Neural progenitor cell (in vitro differentiated cells): ENCODE results near the gene ACOT4. TPM values are rescaled to one million over a fixed set of nuclear protein-coding genes. Genes with fewer than 3 reads are reported as not detected.

ENCODE experiments used
- DNase-seq: peaks from one replicate; pipeline ENCODE4 v3.0.0-alpha.2; 2016; ENCODE audit warnings: low spot score
- H2AFZ ChIP-seq: fragments of 200-600 bp; sonication (generic); replicated peaks from 2 replicates; pipeline ENCODE4 v1.6.1; 2016; ENCODE audit warnings: antibody characterized with exemption
- H3F3A ChIP-seq: fragments of 200-600 bp; sonication (generic); 2 replicates; pipeline ENCODE4 v1.6.1; 2016; ENCODE audit warnings: antibody characterized with exemption, low read depth
- H3K27ac ChIP-seq: fragments of 200-600 bp; sonication (generic); 2 replicates; pipeline ENCODE4 v1.5.1; 2016; ENCODE audit warnings: mild to moderate bottlenecking
- H3K27me3 ChIP-seq: fragments of 200-600 bp; sonication (generic); 2 replicates; pipeline ENCODE4 v1.6.1; 2016; ENCODE audit warnings: mild to moderate bottlenecking, moderate library complexity
- H3K36me3 ChIP-seq: fragments of 200-600 bp; sonication (generic); 2 replicates; pipeline ENCODE4 v1.5.1; 2016
- H3K4me1 ChIP-seq: fragments of 200-600 bp; sonication (generic); 2 replicates; pipeline ENCODE4 v1.6.1; 2016; ENCODE audit warnings: mixed run types
- H3K4me2 ChIP-seq: fragments of 200-600 bp; sonication (generic); 2 replicates; pipeline ENCODE4 v1.6.1; 2016
- H3K4me3 ChIP-seq: fragments of 200-600 bp; sonication (generic); 2 replicates; pipeline ENCODE4 v1.5.1; 2016
- H3K79me2 ChIP-seq: fragments of 200-600 bp; sonication (generic); 2 replicates; pipeline ENCODE4 v1.6.1; 2016; ENCODE audit warnings: low read depth
- H3K9ac ChIP-seq: fragments of 200-600 bp; sonication (generic); 2 replicates; pipeline ENCODE4 v1.6.1; 2016
- H3K9me3 ChIP-seq: fragments of 200-600 bp; sonication (generic); 2 replicates; pipeline ENCODE4 v1.5.1; 2016; ENCODE audit warnings: low read depth
- H4K20me1 ChIP-seq: fragments of 200-600 bp; sonication (generic); 2 replicates; pipeline ENCODE4 v1.6.1; 2016; ENCODE audit warnings: low read depth
- H3K27ac Mint-ChIP-seq: 3 replicates; pipeline ENCODE4 v1.8.0; 2021; ENCODE audit warnings: mixed read lengths
- H3K27me3 Mint-ChIP-seq: 2 replicates; pipeline ENCODE4 v1.8.0; 2022; ENCODE audit warnings: low read depth, mild to moderate bottlenecking, inconsistent platforms, moderate library complexity, mixed read lengths; ENCODE audit not compliant: insufficient read depth
- H3K36me3 Mint-ChIP-seq: 3 replicates; pipeline ENCODE4 v1.8.0; 2021; ENCODE audit warnings: mixed read lengths
- H3K4me1 Mint-ChIP-seq: 3 replicates; pipeline ENCODE4 v1.8.0; 2021; ENCODE audit warnings: mixed read lengths
- H3K4me3 Mint-ChIP-seq: 3 replicates; pipeline ENCODE4 v1.8.0; 2021; ENCODE audit warnings: mild to moderate bottlenecking, moderate library complexity, mixed read lengths
- H3K9me3 Mint-ChIP-seq: 3 replicates; pipeline ENCODE4 v1.8.0; 2020; ENCODE audit warnings: mixed read lengths
- EZH2 ChIP-seq: fragments of 200-600 bp; sonication (generic); IDR thresholded peaks from 2 replicates; pipeline ENCODE4 v1.6.1; 2017; ENCODE audit warnings: antibody characterized with exemption, mild to moderate bottlenecking, moderate library complexity
- EZH2phosphoT487 ChIP-seq: fragments of 200-600 bp; sonication (generic); IDR thresholded peaks from 2 replicates; pipeline ENCODE4 v1.6.1; 2017; ENCODE audit warnings: antibody characterized with exemption
- total RNA-seq: library from RNA; depleted of rRNA; stranded (reverse); fragments of >200 nt; gene quantifications from 2 replicates; pipeline ENCODE4 v1.2.3, GENCODE V29; 2015; ENCODE audit warnings: low replicate concordance
- TF ChIP-seq, protein P1 (sequence below): fragments of 200-600 bp; sonication (generic); IDR thresholded peaks from 2 replicates; pipeline ENCODE4 v1.5.1; 2017; ENCODE audit warnings: antibody characterized with exemption, mild to moderate bottlenecking

ACOT4 gene
- total RNA-seq, 1 donor from 2014 or later: not detected

DNA sequence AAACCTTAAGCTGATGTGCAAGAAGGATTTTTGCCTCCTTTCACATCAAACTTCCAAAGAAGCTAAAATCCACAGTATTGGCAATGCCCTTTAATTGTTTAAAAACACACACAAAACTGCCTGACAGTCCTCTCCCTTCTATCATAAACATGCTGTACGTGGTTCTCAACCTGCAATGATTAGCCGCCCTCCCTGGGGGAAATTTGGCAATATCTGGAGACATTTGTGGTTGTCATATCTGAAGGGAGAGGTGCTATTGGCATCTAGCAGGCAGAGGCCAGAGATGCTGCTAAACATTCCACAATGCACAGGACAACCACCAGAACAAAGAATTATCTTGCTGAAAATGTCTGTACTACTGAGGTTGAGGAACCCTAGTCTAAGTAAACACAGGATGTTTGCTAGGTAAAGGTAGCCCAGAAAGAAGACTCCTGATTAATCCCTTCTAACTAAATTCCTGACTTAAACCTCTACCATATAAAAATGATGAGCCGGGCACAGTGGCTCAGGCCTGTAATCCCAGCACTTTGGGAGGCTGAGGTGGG lies 21.8 kb downstream of the ACOT4 start:
- DNase-seq: no peak
- Histone ChIP-seq H4K20me1 (no peaks in the 10 kb centered on the region), H3K4me3 (peak overlapping the region; percentile 84), H3K4me1 (no peaks in the 10 kb centered on the region), H3K36me3 (no peaks in the 10 kb centered on the region), H3F3A (peaks cover 17% of the 10 kb centered on the region), H3K4me2 (peak overlapping the region; percentile 82), H3K9me3 (no peaks in the 10 kb centered on the region), H3K9ac (no peak overlapping the region), H2AFZ (no peak overlapping the region), H3K27ac (no peak overlapping the region), H3K27me3 (peaks cover 79% of the 10 kb centered on the region), H3K79me2 (no peaks in the 10 kb centered on the region)
- Mint-ChIP-seq H3K27me3 (peaks cover 21% of the 10 kb centered on the region), H3K27ac (no peak overlapping the region), H3K4me1 (peaks cover 14% of the 10 kb centered on the region), H3K9me3 (no peaks in the 10 kb centered on the region), H3K4me3 (peak overlapping the region; percentile 92), H3K36me3 (no peaks in the 10 kb centered on the region)
- TF ChIP-seq EZH2phosphoT487: no peak
- TF ChIP-seq EZH2: no peak
- TF ChIP-seq, protein P1, sequence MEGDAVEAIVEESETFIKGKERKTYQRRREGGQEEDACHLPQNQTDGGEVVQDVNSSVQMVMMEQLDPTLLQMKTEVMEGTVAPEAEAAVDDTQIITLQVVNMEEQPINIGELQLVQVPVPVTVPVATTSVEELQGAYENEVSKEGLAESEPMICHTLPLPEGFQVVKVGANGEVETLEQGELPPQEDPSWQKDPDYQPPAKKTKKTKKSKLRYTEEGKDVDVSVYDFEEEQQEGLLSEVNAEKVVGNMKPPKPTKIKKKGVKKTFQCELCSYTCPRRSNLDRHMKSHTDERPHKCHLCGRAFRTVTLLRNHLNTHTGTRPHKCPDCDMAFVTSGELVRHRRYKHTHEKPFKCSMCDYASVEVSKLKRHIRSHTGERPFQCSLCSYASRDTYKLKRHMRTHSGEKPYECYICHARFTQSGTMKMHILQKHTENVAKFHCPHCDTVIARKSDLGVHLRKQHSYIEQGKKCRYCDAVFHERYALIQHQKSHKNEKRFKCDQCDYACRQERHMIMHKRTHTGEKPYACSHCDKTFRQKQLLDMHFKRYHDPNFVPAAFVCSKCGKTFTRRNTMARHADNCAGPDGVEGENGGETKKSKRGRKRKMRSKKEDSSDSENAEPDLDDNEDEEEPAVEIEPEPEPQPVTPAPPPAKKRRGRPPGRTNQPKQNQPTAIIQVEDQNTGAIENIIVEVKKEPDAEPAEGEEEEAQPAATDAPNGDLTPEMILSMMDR: no peak

DNA sequence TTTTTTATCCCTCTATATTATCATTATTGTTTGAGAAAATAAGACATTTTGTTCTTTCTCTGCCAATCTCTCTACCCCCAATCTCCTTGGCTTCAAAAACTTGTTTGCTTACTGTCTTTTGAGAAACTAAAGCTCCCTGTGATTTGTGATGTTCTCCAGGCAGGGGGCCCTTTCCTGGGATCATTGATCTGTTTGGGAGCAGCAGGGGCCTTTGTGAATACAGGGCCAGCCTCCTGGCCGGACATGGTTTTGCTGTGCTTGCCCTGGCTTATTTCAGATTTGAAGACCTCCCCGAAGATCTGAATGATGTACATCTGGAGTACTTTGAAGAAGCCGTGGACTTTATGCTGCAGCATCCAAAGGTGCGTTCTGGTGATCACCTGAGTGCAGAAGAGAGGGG lies 25.2 kb downstream of the ACOT4 start:
- Histone ChIP-seq H3K9me3 (no peaks in the 10 kb centered on the region), H3K4me2 (peak overlapping the region; percentile 16), H2AFZ (no peak overlapping the region), H3K27me3 (peaks cover 88% of the 10 kb centered on the region), H4K20me1 (no peaks in the 10 kb centered on the region), H3K36me3 (no peaks in the 10 kb centered on the region), H3K79me2 (no peaks in the 10 kb centered on the region), H3K4me1 (no peaks in the 10 kb centered on the region), H3K4me3 (no peak overlapping the region), H3F3A (peaks cover 17% of the 10 kb centered on the region), H3K27ac (no peak overlapping the region), H3K9ac (no peak overlapping the region)
- no peak overlapping the region for H3K4me3 Mint-ChIP-seq
- peaks cover 18% of the 10 kb centered on the region for H3K27me3 Mint-ChIP-seq
- no peak for TF ChIP-seq EZH2phosphoT487
- no peak overlapping the region for H3K27ac Mint-ChIP-seq
- H3K4me1 Mint-ChIP-seq: peaks cover 9% of the 10 kb centered on the region
- peak; percentile 27 for DNase-seq
- H3K9me3 Mint-ChIP-seq: no peaks in the 10 kb centered on the region
- H3K36me3 Mint-ChIP-seq: no peaks in the 10 kb centered on the region

DNA sequence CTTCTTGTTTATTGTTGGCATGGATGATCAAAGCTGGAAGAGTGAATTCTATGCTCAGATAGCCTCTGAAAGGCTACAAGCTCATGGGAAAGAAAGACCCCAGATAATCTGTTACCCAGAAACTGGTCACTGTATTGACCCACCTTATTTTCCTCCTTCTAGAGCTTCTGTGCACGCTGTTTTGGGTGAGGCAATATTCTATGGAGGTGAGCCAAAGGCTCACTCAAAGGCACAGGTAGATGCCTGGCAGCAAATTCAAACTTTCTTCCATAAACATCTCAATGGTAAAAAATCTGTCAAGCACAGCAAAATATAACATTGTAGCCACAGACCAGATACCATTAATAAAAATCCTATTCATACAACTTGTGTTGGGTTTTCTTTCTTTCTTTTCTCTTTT lies 27.9 kb downstream of the ACOT4 start:
- H3K27me3 ChIP-seq: peaks cover 61% of the 10 kb centered on the region

DNA sequence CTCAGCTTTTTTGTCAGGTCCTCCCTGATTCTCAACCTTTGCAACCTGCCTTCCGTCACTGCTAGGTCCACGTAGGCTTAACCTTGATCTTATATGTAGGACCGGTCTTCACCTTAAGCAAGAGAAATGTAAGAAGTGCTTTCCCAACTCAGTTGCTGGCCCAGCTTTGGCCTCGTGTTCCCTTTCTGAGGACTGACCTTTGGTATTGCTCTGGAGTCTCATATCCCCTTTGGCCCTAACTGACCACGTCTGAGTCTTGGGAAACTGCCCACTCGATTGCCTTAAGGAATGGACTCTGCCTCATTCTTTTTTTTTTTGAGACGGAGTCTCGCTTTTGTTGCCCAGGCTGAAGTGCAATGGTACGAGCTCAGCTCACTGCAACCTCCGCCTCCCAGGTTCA lies 28.6 kb downstream of the ACOT4 start:
- no peak for DNase-seq
- Mint-ChIP-seq H3K4me3 (no peak overlapping the region), H3K27ac (no peak overlapping the region), H3K36me3 (no peaks in the 10 kb centered on the region), H3K9me3 (no peaks in the 10 kb centered on the region), H3K27me3 (no peaks in the 10 kb centered on the region), H3K4me1 (peaks cover 4% of the 10 kb centered on the region)
- no peaks in the 10 kb centered on the region for H3K36me3 ChIP-seq
- no peaks in the 10 kb centered on the region for H4K20me1 ChIP-seq
- no peaks in the 10 kb centered on the region for H3K9me3 ChIP-seq
- no peak overlapping the region for H2AFZ ChIP-seq
- H3K27me3 ChIP-seq: peaks cover 54% of the 10 kb centered on the region
- no peaks in the 10 kb centered on the region for H3F3A ChIP-seq
- H3K9ac ChIP-seq: no peak overlapping the region
- H3K4me1 ChIP-seq: no peaks in the 10 kb centered on the region
- TF ChIP-seq, protein P1: no peak
- TF ChIP-seq EZH2: no peak
- no peak overlapping the region for H3K4me3 ChIP-seq
- H3K27ac ChIP-seq: no peak overlapping the region
- H3K4me2 ChIP-seq: no peak overlapping the region
- H3K79me2 ChIP-seq: no peaks in the 10 kb centered on the region

More for the DNA sequence above, 27.9 kb downstream of the ACOT4 start:
- TF ChIP-seq EZH2 (no peak), EZH2phosphoT487 (no peak)
- TF ChIP-seq, protein P1: no peak
- DNase-seq: no peak
- Mint-ChIP-seq H3K36me3 (no peaks in the 10 kb centered on the region), H3K4me1 (peaks cover 4% of the 10 kb centered on the region), H3K4me3 (no peak overlapping the region), H3K27me3 (peaks cover 2% of the 10 kb centered on the region), H3K9me3 (no peaks in the 10 kb centered on the region), H3K27ac (no peak overlapping the region)
- no peak overlapping the region for H3K4me2 ChIP-seq
- no peaks in the 10 kb centered on the region for H3K9me3 ChIP-seq
- H3K36me3 ChIP-seq: no peaks in the 10 kb centered on the region
- no peak overlapping the region for H3K27ac ChIP-seq
- no peak overlapping the region for H3K9ac ChIP-seq
- no peaks in the 10 kb centered on the region for H4K20me1 ChIP-seq
- no peaks in the 10 kb centered on the region for H3F3A ChIP-seq
- H3K4me3 ChIP-seq: no peak overlapping the region
- H2AFZ ChIP-seq: no peak overlapping the region
- H3K79me2 ChIP-seq: no peaks in the 10 kb centered on the region
- no peaks in the 10 kb centered on the region for H3K4me1 ChIP-seq
